SK-N-SH (cell line): Measurements from ENCODE around the gene MAP3K3. TPM values are rescaled to one million over a fixed set of nuclear protein-coding genes. Genes with fewer than 3 reads are reported as not detected.

Experiments used
- CTCF ChIA-PET: fragments of 300-600, 350-600 bp; formaldehyde crosslinking; extraction: SDS; loops from one replicate; lab custom pipeline; 2021; lab: Yijun Ruan, JAX
- POLR2A ChIA-PET: fragments of 350-600 bp; sonication (Branson Sonifier 250); formaldehyde crosslinking; extraction: SDS; loops from one replicate; lab custom pipeline; 2020; ENCODE audit warnings: antibody characterized with exemption, inconsistent platforms; lab: Yijun Ruan, JAX
- DNase-seq: peaks from one replicate; pipeline ENCODE4 v3.0.0; 2012
- H2AFZ ChIP-seq: fragments of 200-600 bp; sonication (generic); 2 replicates; pipeline ENCODE4 v1.8.1; 2016; ENCODE audit warnings: antibody characterized with exemption, mild to moderate bottlenecking, low read depth
- H3F3A ChIP-seq: fragments of 200-600 bp; sonication (generic); replicated peaks from 2 replicates; pipeline ENCODE3; 2016; ENCODE audit warnings: antibody characterized with exemption, mild to moderate bottlenecking; ENCODE audit not compliant: insufficient read depth
- H3K27ac ChIP-seq, 2 experiments: fragments of 200-500 bp in 1 of 2; fragments of 200-600 bp in 1 of 2; sonication (Bioruptor generic) in 1 of 2; sonication (generic), shearing (Covaris generic) in 1 of 2; 2 replicates each; pipeline versions ENCODE4 v1.5.1 to v1.6.1; 2014 to 2016; ENCODE audit warnings: low read depth in 2 of 2, inconsistent platforms in 1 of 2, low read length in 1 of 2, mild to moderate bottlenecking in 1 of 2, mixed read lengths in 1 of 2
- H3K27me3 ChIP-seq: fragments of 200-600 bp; sonication (generic), shearing (Covaris generic); 2 replicates; pipeline ENCODE4 v1.6.1; 2016; ENCODE audit warnings: mixed run types; ENCODE audit not compliant: insufficient read depth
- H3K36me3 ChIP-seq, 2 experiments: fragments of 200-500 bp in 1 of 2; fragments of 200-600 bp in 1 of 2; sonication (Bioruptor generic) in 1 of 2; sonication (generic) in 1 of 2; replicated peaks in 1 of 2; 2 replicates each; pipeline versions ENCODE3 to v1.5.1; 2014 to 2016; ENCODE audit warnings: low read length in 1 of 2, mild to moderate bottlenecking in 1 of 2; ENCODE audit not compliant: insufficient read depth in 2 of 2, control insufficient read depth in 1 of 2
- H3K4me1 ChIP-seq, 2 experiments: fragments of 200-500 bp in 1 of 2; fragments of 200-600 bp in 1 of 2; sonication (Bioruptor generic) in 1 of 2; sonication (generic), shearing (Covaris generic) in 1 of 2; 2 replicates each; pipeline versions ENCODE4 v1.5.1 to v1.6.1; 2014 to 2016; ENCODE audit warnings: low read depth in 1 of 2, low read length in 1 of 2, mixed run types in 1 of 2; ENCODE audit not compliant: insufficient read depth in 2 of 2, control insufficient read depth in 1 of 2
- H3K4me2 ChIP-seq: fragments of 200-600 bp; sonication (generic), shearing (Covaris generic); 2 replicates; pipeline ENCODE4 v1.6.1; 2017; ENCODE audit warnings: mixed run types
- H3K4me3 ChIP-seq, 2 experiments: fragments of 200-500 bp in 1 of 2; fragments of 200-600 bp in 1 of 2; sonication (Bioruptor generic) in 1 of 2; sonication (generic), shearing (Covaris generic) in 1 of 2; 2 replicates each; pipeline versions ENCODE4 v1.5.1 to v1.8.1; 2014 to 2016; ENCODE audit warnings: low read depth in 2 of 2, inconsistent platforms in 1 of 2, low read length in 1 of 2, mild to moderate bottlenecking in 1 of 2, mixed read lengths in 1 of 2, moderate library complexity in 1 of 2
- H3K79me2 ChIP-seq: fragments of 200-600 bp; sonication (generic); 2 replicates; pipeline ENCODE4 v1.8.1; 2017; ENCODE audit warnings: mild to moderate bottlenecking; ENCODE audit not compliant: insufficient read depth
- H3K9ac ChIP-seq: fragments of 200-600 bp; sonication (generic); 2 replicates; pipeline ENCODE4 v1.6.1; 2017; ENCODE audit warnings: mixed run types
- H3K9me2 ChIP-seq: fragments of 200-600 bp; sonication (generic); 2 replicates; pipeline ENCODE4 v1.6.1; 2017; ENCODE audit warnings: mixed run types
- H3K9me3 ChIP-seq: fragments of 200-600 bp; sonication (generic); 2 replicates; pipeline ENCODE4 v1.6.1; 2017; ENCODE audit warnings: mixed run types, mild to moderate bottlenecking, moderate library complexity
- H4K20me1 ChIP-seq: fragments of 200-600 bp; sonication (generic); 2 replicates; pipeline ENCODE4 v1.6.1; 2017; ENCODE audit warnings: mild to moderate bottlenecking, mixed run types; ENCODE audit not compliant: insufficient read depth
- CHD2 ChIP-seq: fragments of 150-350 bp; IDR thresholded peaks from 2 replicates; pipeline ENCODE4 v1.6.1; 2018; ENCODE audit warnings: low read length; ENCODE audit not compliant: partially characterized antibody
- EZH2phosphoT487 ChIP-seq: fragments of 200-600 bp; sonication (generic); IDR thresholded peaks from 2 replicates; pipeline ENCODE4 v1.6.1; 2017; ENCODE audit warnings: low read depth, mixed run types, mild to moderate bottlenecking, antibody characterized with exemption, moderate library complexity, borderline replicate concordance
- FOXJ3 ChIP-seq: sonication (generic); formaldehyde crosslinking; IDR thresholded peaks from 2 replicates; pipeline ENCODE4 v1.5.1; 2020; ENCODE audit warnings: mild to moderate bottlenecking, missing genetic modification reagents
- GABPA ChIP-seq: IDR thresholded peaks from 2 replicates; pipeline ENCODE4 v1.4.0; 2012; ENCODE audit warnings: low read depth, mild to moderate bottlenecking
- MAX ChIP-seq: IDR thresholded peaks from 2 replicates; pipeline ENCODE4 v1.4.0; 2012; ENCODE audit warnings: low read depth
- MXI1 ChIP-seq: IDR thresholded peaks from 2 replicates; pipeline ENCODE4 v1.6.1; 2012; ENCODE audit warnings: mild to moderate bottlenecking, low read depth, low read length, improper control_type of control experiment
- NFIC ChIP-seq: IDR thresholded peaks from 2 replicates; pipeline ENCODE4 v1.4.0; 2012; ENCODE audit warnings: borderline replicate concordance
- POLR2AphosphoS5 ChIP-seq: IDR thresholded peaks from 2 replicates; pipeline ENCODE4 v1.6.1; 2012; ENCODE audit warnings: low read depth, low read length
- RAD21 ChIP-seq: IDR thresholded peaks from 2 replicates; pipeline ENCODE4 v1.6.1; 2012; ENCODE audit warnings: mild to moderate bottlenecking, low read length
- REST ChIP-seq: IDR thresholded peaks from 2 replicates; pipeline ENCODE4 v1.6.1; 2012; ENCODE audit warnings: mild to moderate bottlenecking, low read depth, low read length, moderate library complexity
- RFX5 ChIP-seq: IDR thresholded peaks from 2 replicates; pipeline ENCODE4 v1.6.1; 2012; ENCODE audit warnings: mild to moderate bottlenecking, improper control_type of control experiment, low read length
- RXRA ChIP-seq: IDR thresholded peaks from 2 replicates; pipeline ENCODE4 v1.4.0; 2012; ENCODE audit warnings: low read depth, mild to moderate bottlenecking, borderline replicate concordance
- SIN3A ChIP-seq: IDR thresholded peaks from 2 replicates; pipeline ENCODE4 v1.6.1; 2012; ENCODE audit warnings: low read depth, mild to moderate bottlenecking, low read length, moderate library complexity, borderline replicate concordance
- TAF1 ChIP-seq: IDR thresholded peaks from 2 replicates; pipeline ENCODE4 v1.6.1; 2012; ENCODE audit warnings: low read depth, mild to moderate bottlenecking, low read length, moderate library complexity, borderline replicate concordance
- ZBTB33 ChIP-seq: IDR thresholded peaks from 2 replicates; pipeline ENCODE4 v1.4.0; 2012; ENCODE audit warnings: low read depth, borderline replicate concordance
- WGBS: methylation state at CpG from one replicate; pipeline ENCODE4 v1.1.6; 2017; ENCODE audit warnings: low lambda C conversion rate; 5-methylcytosine and 5-hydroxymethylcytosine counted together
- polyA plus RNA-seq, 3 experiments: library from polyadenylated mRNA; depleted of rRNA; stranded (reverse); fragments of >200 nt; gene quantifications; 2 replicates each; pipeline ENCODE4 v1.2.3, GENCODE V29; 2012
- TF ChIP-seq, protein P1 (sequence below): fragments of 200-600 bp; sonication (generic); IDR thresholded peaks from 2 replicates; pipeline ENCODE4 v1.6.1; 2017; ENCODE audit warnings: antibody characterized with exemption, mild to moderate bottlenecking, moderate library complexity
- TF ChIP-seq, protein P2 (sequence below): fragments of 150-350 bp; IDR thresholded peaks from 2 replicates; pipeline ENCODE4 v1.6.1; 2017; ENCODE audit warnings: antibody characterized with exemption, low read length, low read depth, borderline replicate concordance

MAP3K3 gene
- polyA plus RNA-seq, 1 of the 3 experiments (the other 2 are of a cell fraction) = 25.3 TPM

DNA sequence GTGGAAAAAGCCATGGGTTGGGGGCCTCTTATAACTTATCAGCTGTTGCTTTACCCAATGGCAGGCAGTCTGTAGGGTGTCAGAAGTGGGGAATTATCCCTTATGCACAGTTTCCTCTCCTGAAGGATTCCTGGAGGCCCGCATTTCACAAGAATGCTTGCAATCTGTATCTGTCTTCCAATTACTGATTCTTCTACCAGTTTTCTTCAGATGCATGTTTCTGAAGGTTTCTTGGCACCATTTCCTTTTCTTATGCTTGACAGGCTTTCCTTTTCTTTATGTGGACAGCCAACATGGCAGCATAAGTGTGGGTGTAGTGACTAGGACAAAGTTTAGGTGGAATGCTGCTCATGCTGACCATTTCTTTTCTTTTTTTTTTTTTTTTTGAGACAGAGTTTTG, 36.1 kb downstream of the MAP3K3 start:
- Histone ChIP-seq H3K27me3 (no peaks in the 10 kb centered on the region), H2AFZ (no peak overlapping the region), H3K36me3 (peaks cover 0 to 58% of the 10 kb centered on the region in 2 experiments), H3K4me2 (no peak overlapping the region), H3K27ac (no peak overlapping the region), H3K4me1 (no peaks in the 10 kb centered on the region), H4K20me1 (no peaks in the 10 kb centered on the region), H3K9me3 (no peaks in the 10 kb centered on the region), H3F3A (no peaks in the 10 kb centered on the region), H3K79me2 (no peaks in the 10 kb centered on the region), H3K9me2 (no peaks in the 10 kb centered on the region), H3K4me3 (no peak overlapping the region), H3K9ac (no peak overlapping the region)
- ChIA-PET CTCF (interaction anchor here (0.7 to 1.7 kb wide), 4 partner anchors 10 to 42 kb away, joined by 3 to 6 read pairs (median 4); partner anchors contain the start of gene LIMD2), POLR2A (interaction anchor here (1.1 kb wide), 1 partner anchor 30 kb away, joined by 3 read pairs; no protein-coding TSS in a partner anchor)
- TF ChIP-seq, protein P1, sequence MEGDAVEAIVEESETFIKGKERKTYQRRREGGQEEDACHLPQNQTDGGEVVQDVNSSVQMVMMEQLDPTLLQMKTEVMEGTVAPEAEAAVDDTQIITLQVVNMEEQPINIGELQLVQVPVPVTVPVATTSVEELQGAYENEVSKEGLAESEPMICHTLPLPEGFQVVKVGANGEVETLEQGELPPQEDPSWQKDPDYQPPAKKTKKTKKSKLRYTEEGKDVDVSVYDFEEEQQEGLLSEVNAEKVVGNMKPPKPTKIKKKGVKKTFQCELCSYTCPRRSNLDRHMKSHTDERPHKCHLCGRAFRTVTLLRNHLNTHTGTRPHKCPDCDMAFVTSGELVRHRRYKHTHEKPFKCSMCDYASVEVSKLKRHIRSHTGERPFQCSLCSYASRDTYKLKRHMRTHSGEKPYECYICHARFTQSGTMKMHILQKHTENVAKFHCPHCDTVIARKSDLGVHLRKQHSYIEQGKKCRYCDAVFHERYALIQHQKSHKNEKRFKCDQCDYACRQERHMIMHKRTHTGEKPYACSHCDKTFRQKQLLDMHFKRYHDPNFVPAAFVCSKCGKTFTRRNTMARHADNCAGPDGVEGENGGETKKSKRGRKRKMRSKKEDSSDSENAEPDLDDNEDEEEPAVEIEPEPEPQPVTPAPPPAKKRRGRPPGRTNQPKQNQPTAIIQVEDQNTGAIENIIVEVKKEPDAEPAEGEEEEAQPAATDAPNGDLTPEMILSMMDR = no peak
- no peak for TF ChIP-seq FOXJ3 (CRISPR knock-in tag)
- no peak for TF ChIP-seq RXRA
- no peak for TF ChIP-seq RAD21
- no peak for TF ChIP-seq RFX5
- TF ChIP-seq GABPA = no peak
- no peak for TF ChIP-seq NFIC
- TF ChIP-seq REST = no peak
- no peak for TF ChIP-seq TAF1
- no peak for TF ChIP-seq ZBTB33
- no peak for TF ChIP-seq MAX
- no peak for TF ChIP-seq SIN3A
- TF ChIP-seq EZH2phosphoT487 = no peak
- TF ChIP-seq CHD2 = no peak
- TF ChIP-seq MXI1 = no peak
- no peak for TF ChIP-seq POLR2AphosphoS5
- TF ChIP-seq, protein P2, sequence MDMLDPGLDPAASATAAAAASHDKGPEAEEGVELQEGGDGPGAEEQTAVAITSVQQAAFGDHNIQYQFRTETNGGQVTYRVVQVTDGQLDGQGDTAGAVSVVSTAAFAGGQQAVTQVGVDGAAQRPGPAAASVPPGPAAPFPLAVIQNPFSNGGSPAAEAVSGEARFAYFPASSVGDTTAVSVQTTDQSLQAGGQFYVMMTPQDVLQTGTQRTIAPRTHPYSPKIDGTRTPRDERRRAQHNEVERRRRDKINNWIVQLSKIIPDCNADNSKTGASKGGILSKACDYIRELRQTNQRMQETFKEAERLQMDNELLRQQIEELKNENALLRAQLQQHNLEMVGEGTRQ = no peak
- WGBS = 25% methylated on average over 1 of the region's 1 CpG
- no peak for DNase-seq
